TTC549 (cell line): ENCODE data around the gene STK10.
"Not testable (repeated sequence)": the region's sequence is repeated elsewhere in the genome, so short reads cannot be mapped to it uniquely, and the experiment has no call there.

Experiments used
- FAIRE-seq: peaks from 2 replicates; lab custom pipeline; 2012; peaks lifted over from hg19 to GRCh38; lab: Jason Lieb, UNC

STK10 gene

GRCh38 chr5:172188033-172188892 is at the start of gene STK10:
Gene STK10 (minus strand): TSS chr5:172188224. CDS start chr5:172188042, 182 bp downstream.
- FAIRE-seq: no peak

GRCh38 chr5:172235827-172236736 is 48.1 kb upstream of the STK10 start:
- FAIRE-seq: no peak

- FAIRE-seq: no peak
Observed at GRCh38 chr5:172235132-172235780, 47.2 kb upstream of the STK10 start.

- no peak for FAIRE-seq
Observed at GRCh38 chr5:172234031-172234430, 46.0 kb upstream of the STK10 start.

GRCh38 chr5:172229904-172230303 is 41.9 kb upstream of the STK10 start:
- FAIRE-seq: no peak

- FAIRE-seq: no peak
Observed at GRCh38 chr5:172224996-172225395, 37.0 kb upstream of the STK10 start.

GRCh38 chr5:172223901-172224873 is 36.2 kb upstream of the STK10 start:
- no peak for FAIRE-seq

- no peak for FAIRE-seq
Observed at GRCh38 chr5:172219296-172219695, 31.3 kb upstream of the STK10 start.

GRCh38 chr5:172216345-172216744 is 28.3 kb upstream of the STK10 start:
- FAIRE-seq: no peak

GRCh38 chr5:172213126-172213525 is 25.1 kb upstream of the STK10 start:
- FAIRE-seq: no peak

- no peak for FAIRE-seq
Observed at GRCh38 chr5:172211676-172212075, 23.7 kb upstream of the STK10 start.

GRCh38 chr5:172209714-172210113 is 21.7 kb upstream of the STK10 start:
- no peak for FAIRE-seq

- FAIRE-seq: no peak
Observed at GRCh38 chr5:172207511-172207910, 19.5 kb upstream of the STK10 start.

- not testable (repeated sequence) for FAIRE-seq
Observed at GRCh38 chr5:172205984-172206383, 18.0 kb upstream of the STK10 start.

- FAIRE-seq: no peak
Observed at GRCh38 chr5:172200476-172200875, 12.5 kb upstream of the STK10 start.

GRCh38 chr5:172199446-172199845 is 11.4 kb upstream of the STK10 start:
- FAIRE-seq: no peak

GRCh38 chr5:172197775-172198174 is 9.8 kb upstream of the STK10 start:
- not testable (repeated sequence) for FAIRE-seq

- FAIRE-seq: no peak
Observed at GRCh38 chr5:172194985-172195774, 7.2 kb upstream of the STK10 start.

- FAIRE-seq: no peak
Observed at GRCh38 chr5:172193872-172194271, 5.8 kb upstream of the STK10 start, which contains the start of gene EFCAB9. Gene EFCAB9 (plus strand): TSS chr5:172194172. CDS start chr5:172194173, 1 bp downstream.

GRCh38 chr5:172189693-172190296 is 1.8 kb upstream of the STK10 start:
- no peak for FAIRE-seq
